Measurements from ENCODE around the gene SNRNP40. TPM values are rescaled to one million over a fixed set of nuclear protein-coding genes. Genes with fewer than 3 reads are reported as not detected.

SNRNP40 gene
- polyA plus RNA-seq, 3 donors = 66.8 to 76.8 (median 73.1) TPM

- no peak for DNase-seq (ENCODE audit: low read depth in 3 of 3, low spot score in 2 of 3)
These were observed 62.4 kb downstream of the SNRNP40 start for GRCh38 chr1:31234123-31234708.

GRCh38 chr1:31232689-31233088 is 63.9 kb downstream of the SNRNP40 start:
- no peak for DNase-seq (ENCODE audit: low read depth in 3 of 3, low spot score in 2 of 3)

GRCh38 chr1:31231802-31232201 is 64.8 kb downstream of the SNRNP40 start:
- no peak for DNase-seq (ENCODE audit: low read depth in 3 of 3, low spot score in 2 of 3)

- no peak for DNase-seq (ENCODE audit: low read depth in 3 of 3, low spot score in 2 of 3)
These were observed 66.2 kb downstream of the SNRNP40 start for GRCh38 chr1:31230378-31230777.

GRCh38 chr1:31228986-31229385 is 67.6 kb downstream of the SNRNP40 start:
- no peak for DNase-seq (ENCODE audit: low read depth in 3 of 3, low spot score in 2 of 3)

GRCh38 chr1:31227891-31228568 is 68.6 kb downstream of the SNRNP40 start:
- no peak for DNase-seq (ENCODE audit: low read depth in 3 of 3, low spot score in 2 of 3)

GRCh38 chr1:31224068-31224467 is 72.5 kb downstream of the SNRNP40 start:
- no peak for DNase-seq (ENCODE audit: low read depth in 3 of 3, low spot score in 2 of 3)

GRCh38 chr1:31222176-31222575 is 74.4 kb downstream of the SNRNP40 start:
- DNase-seq (ENCODE audit: low read depth in 3 of 3, low spot score in 2 of 3) = no peak

- DNase-seq (ENCODE audit: low read depth in 3 of 3, low spot score in 2 of 3) = no peak
These were observed 75.5 kb downstream of the SNRNP40 start for GRCh38 chr1:31221072-31221471.

- DNase-seq (ENCODE audit: low read depth in 3 of 3, low spot score in 2 of 3) = no peak
These were observed 77.1 kb downstream of the SNRNP40 start for GRCh38 chr1:31219489-31219888.

GRCh38 chr1:31218705-31219104 is 77.9 kb downstream of the SNRNP40 start:
- no peak for DNase-seq (ENCODE audit: low read depth in 3 of 3, low spot score in 2 of 3)

GRCh38 chr1:31216016-31216415 is 80.6 kb downstream of the SNRNP40 start:
- no peak for DNase-seq (ENCODE audit: low read depth in 3 of 3, low spot score in 2 of 3)

GRCh38 chr1:31215065-31215570 is 81.5 kb downstream of the SNRNP40 start:
- no peak for DNase-seq (ENCODE audit: low read depth in 3 of 3, low spot score in 2 of 3)

GRCh38 chr1:31214316-31215064 is 82.1 kb downstream of the SNRNP40 start:
- DNase-seq (ENCODE audit: low read depth in 3 of 3, low spot score in 2 of 3) = no peak

Other genes with a start within 250 kb of the SNRNP40 start
- 100 to 1,000 TPM; 132 to 140 (median 137) TPM for gene PUM1, start 231.1 kb downstream of the SNRNP40 start, polyA plus RNA-seq (ENCODE audit: insufficient read length in 3 of 3)
- gene NKAIN1, start 56.9 kb downstream of the SNRNP40 start, polyA plus RNA-seq (ENCODE audit: insufficient read length in 3 of 3) = 1 to 10 TPM; 3.4 to 3.9 (median 3.5) TPM
- gene ZCCHC17, start 244 bp upstream of the SNRNP40 start, polyA plus RNA-seq (ENCODE audit: insufficient read length in 3 of 3) = 10 to 100 TPM; 51.3 to 56.1 (median 53.9) TPM
- gene FABP3, start 76.3 kb upstream of the SNRNP40 start, polyA plus RNA-seq (ENCODE audit: insufficient read length in 3 of 3) = 10 to 100 TPM; 77.2 to 91.3 (median 87.8) TPM
- 10 to 100 TPM; 32.6 to 38.6 (median 35.9) TPM for gene SERINC2, start 116.4 kb upstream of the SNRNP40 start, polyA plus RNA-seq (ENCODE audit: insufficient read length in 3 of 3)

All from right renal cortex interstitium (tissue), 3 donors.